ENCODE data around the gene NALCN. TPM values are rescaled to one million over a fixed set of nuclear protein-coding genes. Genes with fewer than 3 reads are reported as not detected.

NALCN gene
- total RNA-seq, 1 experiment from 2014 or later, result 0.52 TPM

- CTCF ChIA-PET, result no interaction called here
- H3K9me3 ChIP-seq (ENCODE audit: low read depth, low read length, poor library complexity, severe bottlenecking), result no peaks in the 10 kb centered on the region
- intact Hi-C loops (cut with micrococcal nuclease; ENCODE audit: unreplicated experiment), result no loop called here
Measured at GRCh38 chr13:101026736-101027398, 389.4 kb downstream of the NALCN start.

DNA sequence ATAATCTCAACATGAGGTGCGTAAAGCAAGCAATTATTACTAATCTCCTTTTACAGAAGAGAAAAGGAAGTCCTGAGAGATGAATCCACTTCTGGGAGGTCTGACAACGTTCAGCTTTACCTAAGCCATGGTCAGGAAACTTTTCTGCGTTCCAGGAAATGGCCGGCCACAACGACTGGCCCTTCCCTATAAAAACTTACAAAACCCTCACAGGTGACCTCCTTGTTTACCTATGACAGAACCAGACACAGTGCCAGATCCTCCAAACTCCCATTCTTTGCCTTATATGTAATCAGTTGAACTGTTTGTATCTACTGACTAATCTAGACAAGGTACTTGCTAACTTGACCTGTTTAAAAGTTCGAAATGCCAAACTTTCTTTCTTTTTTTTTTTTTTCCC is 390.0 kb downstream of the NALCN start:
- POLR2A ChIA-PET (ENCODE audit: low non-redundant PET), result no interaction called here
- TF ChIP-seq EZH2 (IDR thresholded peaks at IDR 0.05; ENCODE audit: borderline replicate concordance, low read depth, low read length, poor library complexity, severe bottlenecking), result no peak
- no TSS peak for BruUV-seq (replicated peaks)

More at GRCh38 chr13:101026736-101027398, 389.4 kb downstream of the NALCN start:
- POLR2A ChIA-PET (ENCODE audit: low non-redundant PET), result no interaction called here
- no peaks in the 10 kb centered on the region for H3K27me3 ChIP-seq (replicated peaks; ENCODE audit: insufficient read depth, low read depth, low read length, poor library complexity)
- H3K36me3 ChIP-seq (ENCODE audit: insufficient read depth, low read length, poor library complexity, severe bottlenecking), result no peaks in the 10 kb centered on the region
- no peak for DNase-seq (ENCODE audit: low spot score)
- no TSS peak for BruUV-seq (replicated peaks)
- TF ChIP-seq EZH2 (IDR thresholded peaks at IDR 0.05; ENCODE audit: borderline replicate concordance, low read depth, low read length, poor library complexity, severe bottlenecking) (no peak), CTCF (conservative IDR thresholded peaks at IDR 0.05; ENCODE audit: low read depth, low read length) (no peak)
- H3K4me3 ChIP-seq (ENCODE audit: low read depth, low read length, poor library complexity, severe bottlenecking), result no peak overlapping the region
- no peaks in the 10 kb centered on the region for H3K4me1 ChIP-seq (ENCODE audit: insufficient read depth, low read length, poor library complexity, severe bottlenecking)
- H3K27ac ChIP-seq (ENCODE audit: low read depth, low read length, poor library complexity, severe bottlenecking), result no peak overlapping the region

GRCh38 chr13:101025925-101026324 is 390.4 kb downstream of the NALCN start:
- no peaks in the 10 kb centered on the region for H3K4me1 ChIP-seq (ENCODE audit: insufficient read depth, low read length, poor library complexity, severe bottlenecking)
- TF ChIP-seq EZH2 (IDR thresholded peaks at IDR 0.05; ENCODE audit: borderline replicate concordance, low read depth, low read length, poor library complexity, severe bottlenecking), result no peak
- TF ChIP-seq CTCF (conservative IDR thresholded peaks at IDR 0.05; ENCODE audit: low read depth, low read length), result no peak
- ChIA-PET CTCF (no interaction called here), POLR2A (ENCODE audit: low non-redundant PET) (no interaction called here)
- DNase-seq (ENCODE audit: low spot score), result no peak
- H3K9me3 ChIP-seq (ENCODE audit: low read depth, low read length, poor library complexity, severe bottlenecking), result no peaks in the 10 kb centered on the region
- no peaks in the 10 kb centered on the region for H3K36me3 ChIP-seq (ENCODE audit: insufficient read depth, low read length, poor library complexity, severe bottlenecking)
- H3K27me3 ChIP-seq (replicated peaks; ENCODE audit: insufficient read depth, low read depth, low read length, poor library complexity), result no peaks in the 10 kb centered on the region
- H3K27ac ChIP-seq (ENCODE audit: low read depth, low read length, poor library complexity, severe bottlenecking), result no peak overlapping the region
- intact Hi-C loops (cut with micrococcal nuclease; ENCODE audit: unreplicated experiment), result no loop called here
- H3K4me3 ChIP-seq (ENCODE audit: low read depth, low read length, poor library complexity, severe bottlenecking), result no peak overlapping the region
- BruUV-seq (replicated peaks), result no TSS peak

More for the DNA sequence above, 390.0 kb downstream of the NALCN start:
- no peak overlapping the region for H3K4me3 ChIP-seq (ENCODE audit: low read depth, low read length, poor library complexity, severe bottlenecking)
- CTCF ChIA-PET, result no interaction called here
- H3K4me1 ChIP-seq (ENCODE audit: insufficient read depth, low read length, poor library complexity, severe bottlenecking), result no peaks in the 10 kb centered on the region
- no peaks in the 10 kb centered on the region for H3K9me3 ChIP-seq (ENCODE audit: low read depth, low read length, poor library complexity, severe bottlenecking)
- DNase-seq (ENCODE audit: low spot score), result no peak
- H3K27me3 ChIP-seq (replicated peaks; ENCODE audit: insufficient read depth, low read depth, low read length, poor library complexity), result no peaks in the 10 kb centered on the region
- no peaks in the 10 kb centered on the region for H3K36me3 ChIP-seq (ENCODE audit: insufficient read depth, low read length, poor library complexity, severe bottlenecking)
- H3K27ac ChIP-seq (ENCODE audit: low read depth, low read length, poor library complexity, severe bottlenecking), result no peak overlapping the region
- intact Hi-C loops (cut with micrococcal nuclease; ENCODE audit: unreplicated experiment), result no loop called here

DNA sequence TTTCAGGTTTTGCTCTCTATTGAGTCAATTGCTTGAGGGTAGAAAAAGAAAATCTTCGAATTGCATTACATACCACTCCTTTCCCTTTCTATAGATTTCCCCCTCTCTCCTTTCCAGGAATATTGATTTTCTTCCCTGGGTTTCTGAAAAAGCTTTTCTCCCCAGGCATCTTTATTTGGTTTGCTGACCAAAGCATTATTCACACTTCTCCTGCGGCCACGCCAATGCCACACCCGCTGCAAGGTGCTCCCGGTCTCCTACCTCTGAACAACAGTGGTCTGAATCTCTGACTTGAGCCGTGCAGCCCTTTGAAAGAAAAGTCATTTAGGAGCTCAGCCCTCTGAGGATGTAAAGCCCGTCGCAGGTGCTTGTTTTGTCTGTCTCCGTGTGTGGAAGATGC is 390.8 kb downstream of the NALCN start:
- ChIA-PET POLR2A (ENCODE audit: low non-redundant PET) (no interaction called here), CTCF (no interaction called here)
- intact Hi-C loops (cut with micrococcal nuclease; ENCODE audit: unreplicated experiment), result no loop called here
- BruUV-seq (replicated peaks), result no TSS peak
- H3K36me3 ChIP-seq (ENCODE audit: insufficient read depth, low read length, poor library complexity, severe bottlenecking), result no peaks in the 10 kb centered on the region
- TF ChIP-seq CTCF (conservative IDR thresholded peaks at IDR 0.05; ENCODE audit: low read depth, low read length) (no peak), EZH2 (IDR thresholded peaks at IDR 0.05; ENCODE audit: borderline replicate concordance, low read depth, low read length, poor library complexity, severe bottlenecking) (no peak)
- no peak for DNase-seq (ENCODE audit: low spot score)
- H3K4me3 ChIP-seq (ENCODE audit: low read depth, low read length, poor library complexity, severe bottlenecking), result no peak overlapping the region
- H3K4me1 ChIP-seq (ENCODE audit: insufficient read depth, low read length, poor library complexity, severe bottlenecking), result no peaks in the 10 kb centered on the region
- H3K9me3 ChIP-seq (ENCODE audit: low read depth, low read length, poor library complexity, severe bottlenecking), result no peaks in the 10 kb centered on the region
- H3K27me3 ChIP-seq (replicated peaks; ENCODE audit: insufficient read depth, low read depth, low read length, poor library complexity), result no peaks in the 10 kb centered on the region
- no peak overlapping the region for H3K27ac ChIP-seq (ENCODE audit: low read depth, low read length, poor library complexity, severe bottlenecking)
